Spleen (tissue), 11 donors: ENCODE measurements around the gene LY6G6C. TPM values are rescaled to one million over a fixed set of nuclear protein-coding genes. Genes with fewer than 3 reads are reported as not detected.
A peak's percentile ranks its signal among the peaks of the same experiment; 100 is the strongest.

Experiments used
- DNase-seq: peaks from one replicate; pipeline ENCODE4 v3.0.0-alpha.2; 2020
- H3K27ac ChIP-seq, 8 donors: fragments of 200-600 bp; sonication (generic) in 7 of 8; 1 replicate in 4 of 8; 2 replicates in 4 of 8; pipeline versions ENCODE4 v1.5.0 to v1.8.0; 2016 to 2021; ENCODE audit warnings: inconsistent platforms in 4 of 8, mild to moderate bottlenecking in 4 of 8, moderate library complexity in 1 of 8
- H3K27me3 ChIP-seq, 7 donors: fragments of 200-600 bp; sonication (generic) in 6 of 7; replicated peaks in 1 of 7; 1 replicate in 4 of 7; 2 replicates in 3 of 7; pipeline versions ENCODE4 v1.5.0 to v1.8.0; 2016 to 2021; ENCODE audit warnings: inconsistent platforms in 3 of 7, mild to moderate bottlenecking in 1 of 7
- H3K36me3 ChIP-seq, 6 donors: fragments of 200-600 bp; sonication (generic) in 5 of 6; 1 replicate in 4 of 6; 2 replicates in 2 of 6; pipeline versions ENCODE4 v1.5.0 to v1.8.0; 2016 to 2021; ENCODE audit warnings: inconsistent platforms in 2 of 6
- H3K4me1 ChIP-seq, 6 donors: fragments of 200-600 bp; sonication (generic) in 5 of 6; 1 replicate in 3 of 6; 2 replicates in 3 of 6; pipeline versions ENCODE4 v1.5.0 to v1.8.0; 2016 to 2021; ENCODE audit warnings: inconsistent platforms in 3 of 6
- H3K4me3 ChIP-seq, 8 donors: fragments of 200-600 bp; sonication (generic) in 7 of 8; 1 replicate in 4 of 8; 2 replicates in 4 of 8; pipeline versions ENCODE4 v1.5.0 to v1.8.0; 2016 to 2021; ENCODE audit warnings: inconsistent platforms in 4 of 8, mild to moderate bottlenecking in 4 of 8, moderate library complexity in 2 of 8
- H3K9me3 ChIP-seq, 8 donors: fragments of 200-600 bp; sonication (generic) in 7 of 8; 1 replicate in 4 of 8; 2 replicates in 4 of 8; pipeline versions ENCODE4 v1.5.0 to v1.8.0; 2016 to 2021; ENCODE audit warnings: inconsistent platforms in 4 of 8
- POLR2A ChIP-seq, 3 donors: fragments of 450-650 bp; IDR thresholded peaks; one replicate each; pipeline ENCODE4 v1.5.1; 2017; ENCODE audit warnings: antibody characterized with exemption in 3 of 3, mild to moderate bottlenecking in 1 of 3
- POLR2AphosphoS5 ChIP-seq, 3 donors: sonication (generic); formaldehyde crosslinking; IDR thresholded peaks; one replicate each; pipeline ENCODE4 v1.5.1; 2017; ENCODE audit warnings: antibody characterized with exemption in 3 of 3
- WGBS, 5 donors: extraction: QIAGEN DNeasy Blood & Tissue Kit in 3 of 5; methylation state at CpG; one replicate each; pipeline versions ENCODE4 v1.1.5 to v1.1.7; 2013 to 2018; 5-methylcytosine and 5-hydroxymethylcytosine counted together
- intact Hi-C: fragments of 100-400 bp; cut with DNase I; formaldehyde crosslinking; loops from one replicate; pipeline ENCODE4 v1.15.0; 2023; ENCODE audit warnings: low total_unique reads
- polyA plus RNA-seq, 3 donors: library from polyadenylated mRNA; stranded (reverse); fragments of 200-250 nt; gene quantifications; one replicate each; pipeline ENCODE4 v1.2.1, GENCODE V29; 2013
- total RNA-seq, 7 donors: library from RNA; depleted of rRNA in 3 of 7; stranded (reverse); fragments of >200 nt in 3 of 7; fragmentation: NEBNext Ultra II Directional in 4 of 7; extraction: Animal tissue kit (Norgen Biotek cat#: 25700) in 4 of 7; gene quantifications; one replicate each; pipeline versions ENCODE4 v1.1.0 to v1.2.1, GENCODE V29; 2016 to 2021
- TF ChIP-seq, protein P1 (sequence below), 11 experiments: fragments of 200-600 bp in 7 of 11; fragments of 450-650 bp in 4 of 11; sonication (generic) in 4 of 11; IDR thresholded peaks in 8 of 11; conservative IDR thresholded peaks in 3 of 11; 1 replicate in 7 of 11; 2 replicates in 4 of 11; pipeline versions ENCODE4 v1.4.0 to v1.8.0; 2016 to 2021; ENCODE audit warnings: antibody characterized with exemption in 11 of 11, inconsistent platforms in 4 of 11, mild to moderate bottlenecking in 1 of 11
- donor health status: healthy with polysubstance abuse.
- donor health status: DM: no; HTN: no; CAD: no; lungs with moderate emphysema.
- donor health status: DM: no; HTN: no; CAD: no.
- donor health status: Bipolar disorder and iron deficiency.
- donor health status: healthy.
- donor health status: DM: no; HTN: no; CAD: no.
- donor health status: DM: yes; HTN: yes; CAD: no.

The LY6G6C gene
- total and polyA plus RNA-seq, 10 donors, result 0.49 to 0.77 TPM; not detected in 8

GRCh38 chr6:31742894-31743293, 21.3 kb upstream of the LY6G6C start:
- H3K4me1 ChIP-seq, result peaks cover 12 to 34% (median 28%) of the 10 kb centered on the region in 6 donors
- H3K36me3 ChIP-seq, result peaks cover 0 to 15% (median 0%) of the 10 kb centered on the region in 6 donors
- WGBS, 5 donors, result 93 to 97% (median 96%) methylated on average over 3 of the region's 3 CpGs
- TF ChIP-seq, protein P1, sequence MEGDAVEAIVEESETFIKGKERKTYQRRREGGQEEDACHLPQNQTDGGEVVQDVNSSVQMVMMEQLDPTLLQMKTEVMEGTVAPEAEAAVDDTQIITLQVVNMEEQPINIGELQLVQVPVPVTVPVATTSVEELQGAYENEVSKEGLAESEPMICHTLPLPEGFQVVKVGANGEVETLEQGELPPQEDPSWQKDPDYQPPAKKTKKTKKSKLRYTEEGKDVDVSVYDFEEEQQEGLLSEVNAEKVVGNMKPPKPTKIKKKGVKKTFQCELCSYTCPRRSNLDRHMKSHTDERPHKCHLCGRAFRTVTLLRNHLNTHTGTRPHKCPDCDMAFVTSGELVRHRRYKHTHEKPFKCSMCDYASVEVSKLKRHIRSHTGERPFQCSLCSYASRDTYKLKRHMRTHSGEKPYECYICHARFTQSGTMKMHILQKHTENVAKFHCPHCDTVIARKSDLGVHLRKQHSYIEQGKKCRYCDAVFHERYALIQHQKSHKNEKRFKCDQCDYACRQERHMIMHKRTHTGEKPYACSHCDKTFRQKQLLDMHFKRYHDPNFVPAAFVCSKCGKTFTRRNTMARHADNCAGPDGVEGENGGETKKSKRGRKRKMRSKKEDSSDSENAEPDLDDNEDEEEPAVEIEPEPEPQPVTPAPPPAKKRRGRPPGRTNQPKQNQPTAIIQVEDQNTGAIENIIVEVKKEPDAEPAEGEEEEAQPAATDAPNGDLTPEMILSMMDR (IDR thresholded peaks at IDR 0.05 in 8 of 11, conservative IDR thresholded peaks at IDR 0.05 in 3 of 11), result no peak
- TF ChIP-seq POLR2A (IDR thresholded peaks at IDR 0.05) (no peak), POLR2AphosphoS5 (IDR thresholded peaks at IDR 0.05) (no peak)
- no peaks in the 10 kb centered on the region for H3K9me3 ChIP-seq
- H3K4me3 ChIP-seq, result no peak overlapping the region
- no peak for DNase-seq
- intact Hi-C loops, result no loop called here
- no peaks in the 10 kb centered on the region for H3K27me3 ChIP-seq
- no peak overlapping the region for H3K27ac ChIP-seq

DNA sequence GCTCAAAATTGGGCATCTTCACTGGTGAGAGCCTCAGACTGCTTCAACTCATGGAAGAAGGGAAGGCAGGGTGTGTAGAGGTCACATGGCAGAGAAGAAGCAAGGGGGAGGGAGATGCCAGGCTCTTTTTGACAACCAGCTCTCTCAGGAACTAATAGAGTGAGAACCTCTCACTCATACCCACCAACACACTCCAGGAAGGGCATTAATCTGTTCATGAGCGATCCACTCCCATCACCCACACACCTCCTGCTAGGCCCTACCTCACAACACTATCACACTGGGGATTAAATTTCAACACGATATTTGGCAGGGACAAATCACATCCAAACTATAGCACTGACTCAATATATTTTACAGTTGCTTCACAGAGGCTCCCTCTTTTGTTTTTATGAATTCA, 20.3 kb upstream of the LY6G6C start:
- no peak for DNase-seq
- Histone ChIP-seq H3K27ac (no peak overlapping the region), H3K36me3 (peaks cover 0 to 15% (median 0%) of the 10 kb centered on the region in 6 donors), H3K4me1 (peaks cover 23 to 45% (median 39%) of the 10 kb centered on the region in 6 donors), H3K4me3 (no peak overlapping the region), H3K9me3 (no peaks in the 10 kb centered on the region), H3K27me3 (no peaks in the 10 kb centered on the region)
- intact Hi-C loops, result no loop called here
- WGBS, 5 donors, result 91 to 96% (median 95%) methylated on average over 2 of the region's 2 CpGs
- TF ChIP-seq POLR2A (IDR thresholded peaks at IDR 0.05) (no peak), POLR2AphosphoS5 (IDR thresholded peaks at IDR 0.05) (no peak)
- TF ChIP-seq, protein P1 (IDR thresholded peaks at IDR 0.05 in 8 of 11, conservative IDR thresholded peaks at IDR 0.05 in 3 of 11), result no peak

DNA sequence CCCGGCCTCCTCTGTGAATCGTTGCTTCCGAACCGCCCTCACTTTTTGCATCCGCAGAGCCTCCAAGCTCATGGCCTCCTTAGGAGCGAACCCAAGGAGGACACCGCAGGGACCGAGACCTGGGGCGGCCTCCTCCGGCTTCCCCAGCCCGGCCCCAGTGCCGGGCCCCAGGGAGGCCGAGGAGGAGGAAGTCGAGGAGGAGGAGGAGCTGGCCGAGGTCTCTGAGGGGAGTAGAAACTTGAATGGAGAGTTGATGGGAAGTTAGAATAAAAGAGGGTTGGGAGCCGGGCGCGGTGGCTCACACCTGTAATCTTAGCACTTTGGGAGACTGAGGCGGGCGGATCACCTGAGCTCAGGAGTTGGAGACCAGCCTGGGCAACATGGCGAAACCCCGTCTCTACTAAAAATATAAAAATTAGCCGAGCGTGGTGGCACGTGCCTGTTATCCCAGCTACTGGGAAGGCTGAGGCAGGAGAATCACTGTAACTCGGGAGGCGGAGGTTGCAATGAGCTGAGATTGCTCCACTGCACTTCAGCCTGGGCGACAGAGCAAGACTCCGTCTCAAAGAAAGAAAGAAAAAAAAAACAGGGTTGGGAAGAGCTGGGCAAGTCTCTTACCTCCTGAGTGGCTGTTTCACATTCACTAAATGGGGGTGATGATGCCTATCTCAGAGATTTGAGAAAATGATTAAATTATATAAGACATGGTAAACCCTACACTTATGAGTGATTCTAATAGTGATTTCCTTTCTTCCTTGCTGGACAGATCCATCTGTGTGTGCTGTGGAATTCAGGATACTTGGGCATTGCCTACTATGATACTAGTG, 19.1 kb upstream of the LY6G6C start:
- intact Hi-C loops, result no loop called here
- 5 to 9% (median 8%) methylated on average over 24 to 29 of the region's 29 CpGs for WGBS, 5 donors

More for the DNA sequence above, 19.1 kb upstream of the LY6G6C start:
- Histone ChIP-seq H3K36me3 (peaks cover 0 to 15% (median 0%) of the 10 kb centered on the region in 6 donors), H3K27me3 (no peaks in the 10 kb centered on the region), H3K27ac (peak overlapping the region; percentile 70 to 99 (median 90)), H3K4me3 (peak overlapping the region; percentile 74 to 93 (median 86)), H3K4me1 (peaks cover 26 to 50% (median 45%) of the 10 kb centered on the region in 6 donors), H3K9me3 (no peaks in the 10 kb centered on the region)
- DNase-seq, result peak; percentile 92
- TF ChIP-seq, protein P1 (IDR thresholded peaks at IDR 0.05 in 8 of 11, conservative IDR thresholded peaks at IDR 0.05 in 3 of 11), result no peak
- TF ChIP-seq POLR2A (IDR thresholded peaks at IDR 0.05), result peak in 1 of 3 donors; percentile 28
